SU-DHL-6 (cell line): ENCODE measurements around the gene PHOSPHO2.

Experiments
- H2AFZ ChIP-seq: fragments of 200-600 bp; sonication (generic); 2 replicates; pipeline ENCODE4 v1.6.1; 2014; ENCODE audit warnings: low read depth, mild to moderate bottlenecking, moderate library complexity, mixed read lengths, antibody characterized with exemption, low read length; ENCODE audit not compliant: severe bottlenecking
- H3F3A ChIP-seq: fragments of 200-600 bp; shearing (Covaris generic); 2 replicates; pipeline ENCODE4 v1.6.0; 2016; ENCODE audit warnings: antibody characterized with exemption, mild to moderate bottlenecking; ENCODE audit not compliant: insufficient read depth
- H3K27ac ChIP-seq: fragments of 200-600 bp; sonication (generic); 2 replicates; pipeline ENCODE4 v1.5.1; 2016; ENCODE audit warnings: low read depth, mild to moderate bottlenecking, low read length, moderate library complexity, mixed read lengths
- H3K27me3 ChIP-seq: fragments of 200-600 bp; sonication (generic), shearing (Covaris generic); 2 replicates; pipeline ENCODE4 v1.6.0; 2014; ENCODE audit warnings: mild to moderate bottlenecking, low read length
- H3K36me3 ChIP-seq: fragments of 200-600 bp; sonication (generic); 2 replicates; pipeline ENCODE4 v1.6.1; 2014; ENCODE audit warnings: mild to moderate bottlenecking, low read length, mixed read lengths
- H3K4me2 ChIP-seq: fragments of 300-600, 200-600 bp; shearing (Covaris generic), sonication (generic); 2 replicates; pipeline ENCODE4 v1.6.0; 2014; ENCODE audit warnings: low read length, low read depth, mild to moderate bottlenecking; ENCODE audit not compliant: poor library complexity, severe bottlenecking
- H3K4me3 ChIP-seq: fragments of 200-600 bp; sonication (generic); 2 replicates; pipeline ENCODE4 v1.5.1; 2014; ENCODE audit warnings: antibody characterized with exemption, low read length, mild to moderate bottlenecking, mixed read lengths; ENCODE audit not compliant: insufficient read depth, poor library complexity, severe bottlenecking
- H3K79me2 ChIP-seq: fragments of 200-600 bp; sonication (generic); 2 replicates; pipeline ENCODE4 v1.6.1; 2014; ENCODE audit warnings: mild to moderate bottlenecking, low read length, moderate library complexity; ENCODE audit not compliant: insufficient read depth
- H3K9ac ChIP-seq: fragments of 200-600 bp; sonication (generic); 2 replicates; pipeline ENCODE4 v1.7.0; 2014; ENCODE audit warnings: mild to moderate bottlenecking, low read length
- H3K9me2 ChIP-seq: fragments of 200-600 bp; sonication (generic); replicated peaks from 2 replicates; pipeline ENCODE4 v1.6.1; 2014; ENCODE audit warnings: low read length; ENCODE audit not compliant: insufficient read depth
- H3K9me3 ChIP-seq: fragments of 200-600 bp; sonication (generic); 2 replicates; pipeline ENCODE4 v1.6.1; 2014; ENCODE audit warnings: low read length, mixed read lengths; ENCODE audit not compliant: insufficient read depth
- H4K20me1 ChIP-seq: fragments of 200-600 bp; sonication (generic); 2 replicates; pipeline ENCODE4 v1.6.1; 2014; ENCODE audit warnings: low read depth, mild to moderate bottlenecking, antibody characterized with exemption, low read length, moderate library complexity, mixed read lengths
- CTCF ChIP-seq: fragments of 200-600 bp; sonication (generic); IDR thresholded peaks from one replicate; pipeline ENCODE4 v1.5.1; 2017; ENCODE audit warnings: antibody characterized with exemption, mild to moderate bottlenecking, low read length, moderate library complexity; ENCODE audit not compliant: insufficient read depth, poor library complexity, severe bottlenecking
- EZH2phosphoT487 ChIP-seq: fragments of 200-600 bp; sonication (generic), shearing (Covaris generic); conservative IDR thresholded peaks from 2 replicates; pipeline ENCODE4 v1.6.1; 2018; ENCODE audit warnings: mild to moderate bottlenecking, antibody characterized with exemption, low read length, moderate library complexity, mixed read lengths

The PHOSPHO2 gene

GRCh38 chr2:169659320-169659719 is 34.9 kb upstream of the PHOSPHO2 start:
- no peak overlapping the region for H3K27ac ChIP-seq

GRCh38 chr2:169661265-169661664 is 33.0 kb upstream of the PHOSPHO2 start:
- Histone ChIP-seq H3K9ac (no peak overlapping the region), H3K27ac (no peak overlapping the region), H3K9me2 (no peaks in the 10 kb centered on the region), H3K9me3 (no peaks in the 10 kb centered on the region), H3K27me3 (no peaks in the 10 kb centered on the region), H3K4me2 (no peak overlapping the region), H3K36me3 (no peaks in the 10 kb centered on the region), H4K20me1 (no peaks in the 10 kb centered on the region), H3K4me3 (no peak overlapping the region), H3F3A (no peaks in the 10 kb centered on the region), H2AFZ (no peak overlapping the region), H3K79me2 (no peaks in the 10 kb centered on the region)
- TF ChIP-seq EZH2phosphoT487 = no peak
- no peak for TF ChIP-seq CTCF

More at GRCh38 chr2:169659320-169659719, 34.9 kb upstream of the PHOSPHO2 start:
- no peak for TF ChIP-seq EZH2phosphoT487
- TF ChIP-seq CTCF = no peak
- Histone ChIP-seq H4K20me1 (no peaks in the 10 kb centered on the region), H3K4me2 (no peak overlapping the region), H3K4me3 (no peak overlapping the region), H3F3A (no peaks in the 10 kb centered on the region), H3K9me2 (no peaks in the 10 kb centered on the region), H3K36me3 (no peaks in the 10 kb centered on the region), H2AFZ (no peak overlapping the region), H3K9me3 (no peaks in the 10 kb centered on the region), H3K9ac (no peak overlapping the region), H3K27me3 (no peaks in the 10 kb centered on the region), H3K79me2 (no peaks in the 10 kb centered on the region)

GRCh38 chr2:169662744-169663143 is 31.5 kb upstream of the PHOSPHO2 start:
- Histone ChIP-seq H3K9me2 (no peaks in the 10 kb centered on the region), H2AFZ (no peak overlapping the region), H3K27me3 (no peaks in the 10 kb centered on the region), H3K79me2 (no peaks in the 10 kb centered on the region), H3K4me3 (no peak overlapping the region), H4K20me1 (no peaks in the 10 kb centered on the region), H3K4me2 (no peak overlapping the region), H3K36me3 (no peaks in the 10 kb centered on the region), H3K9ac (no peak overlapping the region), H3K9me3 (no peaks in the 10 kb centered on the region), H3K27ac (no peak overlapping the region), H3F3A (no peaks in the 10 kb centered on the region)
- TF ChIP-seq EZH2phosphoT487 = no peak
- TF ChIP-seq CTCF = no peak
